Measurements from ENCODE around the gene ZDHHC20. TPM values are rescaled to one million over a fixed set of nuclear protein-coding genes. Genes with fewer than 3 reads are reported as not detected.

The ZDHHC20 gene
- total and polyA plus RNA-seq, 2 of the 13 experiments (the other 11 are each of a cell fraction or from before 2014, with no cell fraction given): 19.9 to 59.9 TPM

DNA sequence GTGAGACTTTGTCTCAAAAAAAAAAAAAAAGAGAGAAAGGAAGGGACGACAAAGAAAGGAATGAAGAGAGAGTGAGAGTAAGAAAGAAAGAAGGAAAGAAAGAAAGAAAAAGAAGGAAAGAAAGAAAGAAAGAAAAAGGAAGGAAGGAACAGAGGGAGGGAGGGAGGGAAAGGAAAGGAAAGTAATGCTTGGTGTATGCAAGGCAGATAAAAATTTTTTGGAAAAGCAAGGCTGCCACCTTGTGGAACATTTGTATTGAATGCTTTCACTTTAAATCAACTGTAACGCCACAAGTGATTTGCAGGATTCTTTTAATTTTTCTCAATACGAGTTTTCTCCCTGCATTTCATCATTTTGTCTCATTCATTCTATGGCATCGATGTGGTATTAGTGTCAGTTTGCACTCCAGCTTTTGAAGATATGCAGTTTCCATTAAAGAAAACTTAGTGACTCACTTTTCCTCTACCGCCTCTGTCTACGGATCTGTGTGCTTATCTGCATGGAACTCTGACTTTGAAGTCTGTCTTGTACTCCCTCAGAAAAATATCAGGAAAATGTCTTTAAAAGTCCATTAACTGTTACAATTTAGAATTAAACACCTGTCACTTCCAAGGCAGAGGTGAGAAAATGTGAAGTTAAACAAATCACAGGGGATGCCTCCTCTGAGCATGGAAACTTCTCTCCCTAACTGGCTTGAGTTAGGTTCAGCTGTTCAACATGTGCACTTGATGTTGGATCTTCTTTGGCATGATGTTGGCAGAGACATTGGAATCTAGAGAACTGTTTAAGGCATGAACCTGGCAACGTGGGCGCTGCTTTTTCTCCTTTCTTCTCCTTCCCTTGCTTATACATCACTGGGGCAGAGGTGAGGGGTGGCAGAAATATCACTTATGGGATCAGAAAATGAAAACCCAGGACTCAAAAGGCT, 20.0 kb upstream of the ZDHHC20 start (continued):
- TF ChIP-seq, protein P1, sequence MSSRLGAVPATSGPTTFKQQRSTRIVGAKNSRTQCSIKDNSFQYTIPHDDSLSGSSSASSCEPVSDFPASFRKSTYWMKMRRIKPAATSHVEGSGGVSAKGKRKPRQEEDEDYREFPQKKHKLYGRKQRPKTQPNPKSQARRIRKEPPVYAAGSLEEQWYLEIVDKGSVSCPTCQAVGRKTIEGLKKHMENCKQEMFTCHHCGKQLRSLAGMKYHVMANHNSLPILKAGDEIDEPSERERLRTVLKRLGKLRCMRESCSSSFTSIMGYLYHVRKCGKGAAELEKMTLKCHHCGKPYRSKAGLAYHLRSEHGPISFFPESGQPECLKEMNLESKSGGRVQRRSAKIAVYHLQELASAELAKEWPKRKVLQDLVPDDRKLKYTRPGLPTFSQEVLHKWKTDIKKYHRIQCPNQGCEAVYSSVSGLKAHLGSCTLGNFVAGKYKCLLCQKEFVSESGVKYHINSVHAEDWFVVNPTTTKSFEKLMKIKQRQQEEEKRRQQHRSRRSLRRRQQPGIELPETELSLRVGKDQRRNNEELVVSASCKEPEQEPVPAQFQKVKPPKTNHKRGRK (CRISPR knock-in tag; IDR thresholded peaks at IDR 0.05): peak; percentile 45; the same call in 1 of the 2 replicates
- TF ChIP-seq, protein P2, sequence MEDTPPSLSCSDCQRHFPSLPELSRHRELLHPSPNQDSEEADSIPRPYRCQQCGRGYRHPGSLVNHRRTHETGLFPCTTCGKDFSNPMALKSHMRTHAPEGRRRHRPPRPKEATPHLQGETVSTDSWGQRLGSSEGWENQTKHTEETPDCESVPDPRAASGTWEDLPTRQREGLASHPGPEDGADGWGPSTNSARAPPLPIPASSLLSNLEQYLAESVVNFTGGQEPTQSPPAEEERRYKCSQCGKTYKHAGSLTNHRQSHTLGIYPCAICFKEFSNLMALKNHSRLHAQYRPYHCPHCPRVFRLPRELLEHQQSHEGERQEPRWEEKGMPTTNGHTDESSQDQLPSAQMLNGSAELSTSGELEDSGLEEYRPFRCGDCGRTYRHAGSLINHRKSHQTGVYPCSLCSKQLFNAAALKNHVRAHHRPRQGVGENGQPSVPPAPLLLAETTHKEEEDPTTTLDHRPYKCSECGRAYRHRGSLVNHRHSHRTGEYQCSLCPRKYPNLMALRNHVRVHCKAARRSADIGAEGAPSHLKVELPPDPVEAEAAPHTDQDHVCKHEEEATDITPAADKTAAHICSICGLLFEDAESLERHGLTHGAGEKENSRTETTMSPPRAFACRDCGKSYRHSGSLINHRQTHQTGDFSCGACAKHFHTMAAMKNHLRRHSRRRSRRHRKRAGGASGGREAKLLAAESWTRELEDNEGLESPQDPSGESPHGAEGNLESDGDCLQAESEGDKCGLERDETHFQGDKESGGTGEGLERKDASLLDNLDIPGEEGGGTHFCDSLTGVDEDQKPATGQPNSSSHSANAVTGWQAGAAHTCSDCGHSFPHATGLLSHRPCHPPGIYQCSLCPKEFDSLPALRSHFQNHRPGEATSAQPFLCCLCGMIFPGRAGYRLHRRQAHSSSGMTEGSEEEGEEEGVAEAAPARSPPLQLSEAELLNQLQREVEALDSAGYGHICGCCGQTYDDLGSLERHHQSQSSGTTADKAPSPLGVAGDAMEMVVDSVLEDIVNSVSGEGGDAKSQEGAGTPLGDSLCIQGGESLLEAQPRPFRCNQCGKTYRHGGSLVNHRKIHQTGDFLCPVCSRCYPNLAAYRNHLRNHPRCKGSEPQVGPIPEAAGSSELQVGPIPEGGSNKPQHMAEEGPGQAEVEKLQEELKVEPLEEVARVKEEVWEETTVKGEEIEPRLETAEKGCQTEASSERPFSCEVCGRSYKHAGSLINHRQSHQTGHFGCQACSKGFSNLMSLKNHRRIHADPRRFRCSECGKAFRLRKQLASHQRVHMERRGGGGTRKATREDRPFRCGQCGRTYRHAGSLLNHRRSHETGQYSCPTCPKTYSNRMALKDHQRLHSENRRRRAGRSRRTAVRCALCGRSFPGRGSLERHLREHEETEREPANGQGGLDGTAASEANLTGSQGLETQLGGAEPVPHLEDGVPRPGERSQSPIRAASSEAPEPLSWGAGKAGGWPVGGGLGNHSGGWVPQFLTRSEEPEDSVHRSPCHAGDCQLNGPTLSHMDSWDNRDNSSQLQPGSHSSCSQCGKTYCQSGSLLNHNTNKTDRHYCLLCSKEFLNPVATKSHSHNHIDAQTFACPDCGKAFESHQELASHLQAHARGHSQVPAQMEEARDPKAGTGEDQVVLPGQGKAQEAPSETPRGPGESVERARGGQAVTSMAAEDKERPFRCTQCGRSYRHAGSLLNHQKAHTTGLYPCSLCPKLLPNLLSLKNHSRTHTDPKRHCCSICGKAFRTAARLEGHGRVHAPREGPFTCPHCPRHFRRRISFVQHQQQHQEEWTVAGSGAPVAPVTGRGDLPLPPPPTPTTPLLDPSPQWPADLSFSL (CRISPR knock-in tag; IDR thresholded peaks at IDR 0.05): no peak
